Pancreas (tissue), 10 donors: ENCODE measurements around the gene TRAPPC1. TPM values are rescaled to one million over a fixed set of nuclear protein-coding genes. Genes with fewer than 3 reads are reported as not detected.

Experiments
- ATAC-seq, 4 donors: fragments of 200-7000 bp; cut with Tn5 transposase; one replicate each; pipeline versions ENCODE4 v1.8.0 to v1.9.1; 2020; ENCODE audit warnings: mild to moderate bottlenecking in 4 of 4, moderate library complexity in 4 of 4
- DNase-seq, 6 donors: peaks; one replicate each; pipeline ENCODE4 v3.0.0-alpha.2; 2020
- FAIRE-seq: peaks from 2 replicates; lab custom pipeline; 2012; peaks lifted over from hg19 to GRCh38; lab: Jason Lieb, UNC
- H3K27ac ChIP-seq, 4 donors: fragments of 200-600 bp; sonication (generic); 1 replicate in 3 of 4; 2 replicates in 1 of 4; pipeline versions ENCODE4 v1.5.0 to v1.8.0; 2020
- H3K27me3 ChIP-seq, 4 donors: fragments of 200-600 bp; one replicate each; pipeline ENCODE4 v1.8.0; 2021
- H3K36me3 ChIP-seq, 3 donors: fragments of 200-600 bp; sonication (generic) in 1 of 3; one replicate each; pipeline versions ENCODE4 v1.5.0 to v1.8.0; 2020 to 2021
- H3K4me1 ChIP-seq, 3 donors: fragments of 200-600 bp; one replicate each; pipeline ENCODE4 v1.8.0; 2021
- H3K4me3 ChIP-seq, 4 donors: fragments of 200-600 bp; sonication (generic) in 2 of 4; one replicate each; pipeline versions ENCODE4 v1.5.0 to v1.8.0; 2020 to 2021
- H3K9me3 ChIP-seq, 4 donors: fragments of 200-600 bp; one replicate each; pipeline ENCODE4 v1.8.0; 2021
- WGBS, 2 donors: extraction: QIAGEN DNeasy Blood & Tissue Kit; methylation state at CpG; one replicate each; pipeline ENCODE4 v1.1.7; 2013; 5-methylcytosine and 5-hydroxymethylcytosine counted together
- intact Hi-C, 3 donors: fragments of 100-400 bp; cut with DNase I; formaldehyde crosslinking; loops; one replicate each; pipeline versions ENCODE4 v1.11.1 to v1.14.2; 2022
- polyA plus RNA-seq, 2 donors: library from polyadenylated mRNA; stranded (reverse); fragments of 200-250 nt; gene quantifications; one replicate each; pipeline ENCODE4 v1.2.3, GENCODE V29; 2013
- total RNA-seq, 6 donors: library from RNA; stranded (reverse); fragmentation: NEBNext Ultra II Directional in 4 of 6; extraction: Animal tissue kit (Norgen Biotek cat#: 25700) in 4 of 6; gene quantifications; one replicate each; pipeline versions ENCODE4 v1.2.1 to v1.2.4, GENCODE V29; 2021 to 2023
- TF ChIP-seq, protein P1 (sequence below), 4 donors: fragments of 200-600 bp; sonication (generic) in 3 of 4; IDR thresholded peaks; one replicate each; pipeline versions ENCODE4 v1.5.0 to v1.8.0; 2021; ENCODE audit warnings: antibody characterized with exemption in 4 of 4
- donor health status: healthy with polysubstance abuse.
- donor health status: DM: no; HTN: no; CAD: no; lungs with moderate emphysema.
- donor health status: DM: no; HTN: no; CAD: no.
- donor health status: control.
- donor health status: control.
- donor health status: Bipolar disorder and iron deficiency.
- donor health status: DM: yes; HTN: yes; CAD: no.
- donor health status: DM: no; HTN: no; CAD: no.
- donor health status: DM: no; HTN: no; CAD: no.
- donor health status: DM: yes; HTN: yes; CAD: no.

Gene TRAPPC1
- total and polyA plus RNA-seq, 8 donors: 27.3 to 67.1 (median 49.1) TPM

DNA sequence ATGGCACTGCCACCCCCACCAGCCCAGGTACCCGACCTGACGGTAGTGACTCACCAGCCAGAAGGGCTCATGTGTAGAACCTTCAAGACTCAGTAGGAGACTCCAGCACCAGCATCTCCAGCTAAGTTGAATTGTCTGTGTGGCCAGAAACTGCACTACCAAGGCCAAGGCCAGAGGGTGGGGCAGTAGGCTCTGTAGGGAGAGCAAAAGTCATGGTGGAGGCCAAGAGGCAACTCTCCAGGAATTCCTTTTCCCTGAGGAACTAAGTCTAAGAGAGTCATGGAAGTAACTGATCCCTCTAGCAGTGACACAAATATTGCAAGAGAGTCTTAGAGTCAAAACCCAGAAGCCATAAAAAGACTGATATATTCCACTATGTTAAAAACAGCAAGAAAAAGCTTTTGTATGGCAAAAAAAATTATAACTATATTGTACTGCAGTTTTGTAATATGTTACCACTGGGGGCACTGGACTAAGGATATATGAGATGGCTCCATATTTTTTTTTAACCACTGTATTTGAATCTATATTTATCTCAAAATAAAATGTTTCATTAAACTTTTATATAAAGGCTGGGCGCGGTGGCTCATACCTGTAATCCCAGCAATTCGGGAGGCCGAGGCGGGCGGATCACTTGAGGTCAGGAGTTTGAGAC, 40.5 kb upstream of the TRAPPC1 start:
- no peak overlapping the region for H3K4me3 ChIP-seq
- H3K36me3 ChIP-seq: no peaks in the 10 kb centered on the region
- no peak overlapping the region for H3K27ac ChIP-seq
- intact Hi-C loops: no loop called here
- 93 to 96% methylated on average over 8 of the region's 8 CpGs for WGBS, 2 donors
- TF ChIP-seq, protein P1, sequence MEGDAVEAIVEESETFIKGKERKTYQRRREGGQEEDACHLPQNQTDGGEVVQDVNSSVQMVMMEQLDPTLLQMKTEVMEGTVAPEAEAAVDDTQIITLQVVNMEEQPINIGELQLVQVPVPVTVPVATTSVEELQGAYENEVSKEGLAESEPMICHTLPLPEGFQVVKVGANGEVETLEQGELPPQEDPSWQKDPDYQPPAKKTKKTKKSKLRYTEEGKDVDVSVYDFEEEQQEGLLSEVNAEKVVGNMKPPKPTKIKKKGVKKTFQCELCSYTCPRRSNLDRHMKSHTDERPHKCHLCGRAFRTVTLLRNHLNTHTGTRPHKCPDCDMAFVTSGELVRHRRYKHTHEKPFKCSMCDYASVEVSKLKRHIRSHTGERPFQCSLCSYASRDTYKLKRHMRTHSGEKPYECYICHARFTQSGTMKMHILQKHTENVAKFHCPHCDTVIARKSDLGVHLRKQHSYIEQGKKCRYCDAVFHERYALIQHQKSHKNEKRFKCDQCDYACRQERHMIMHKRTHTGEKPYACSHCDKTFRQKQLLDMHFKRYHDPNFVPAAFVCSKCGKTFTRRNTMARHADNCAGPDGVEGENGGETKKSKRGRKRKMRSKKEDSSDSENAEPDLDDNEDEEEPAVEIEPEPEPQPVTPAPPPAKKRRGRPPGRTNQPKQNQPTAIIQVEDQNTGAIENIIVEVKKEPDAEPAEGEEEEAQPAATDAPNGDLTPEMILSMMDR (IDR thresholded peaks at IDR 0.05): no peak
- no peaks in the 10 kb centered on the region for H3K9me3 ChIP-seq
- DNase-seq: no peak
- ATAC-seq: peak in 1 of 4 donors; percentile 20
- H3K27me3 ChIP-seq: no peaks in the 10 kb centered on the region
- no peaks in the 10 kb centered on the region for H3K4me1 ChIP-seq
- FAIRE-seq: no peak

DNA sequence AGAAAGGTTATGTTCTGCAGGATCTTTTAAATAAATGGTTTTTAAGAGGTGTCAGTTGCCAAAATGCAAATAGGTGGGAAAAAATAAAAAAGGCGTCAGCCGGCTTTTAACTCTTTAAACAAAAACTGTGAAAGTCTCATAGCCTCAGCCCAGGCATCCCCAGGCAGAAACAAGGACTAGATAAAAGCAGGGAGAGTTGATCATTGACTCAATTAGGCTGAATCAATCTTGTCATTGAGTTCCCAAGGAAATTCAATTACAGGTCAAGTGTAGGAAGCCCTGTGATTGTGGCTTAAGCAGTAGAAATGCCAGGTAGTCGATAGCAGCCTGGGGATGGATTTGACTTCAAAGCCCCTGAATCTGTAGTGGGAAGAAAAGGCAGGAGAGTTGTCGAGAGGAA, 39.9 kb upstream of the TRAPPC1 start:
- FAIRE-seq (no peak), ATAC-seq (no peak), DNase-seq (no peak)
- H3K36me3 ChIP-seq: no peaks in the 10 kb centered on the region
- H3K4me3 ChIP-seq: no peak overlapping the region
- TF ChIP-seq, protein P1 (IDR thresholded peaks at IDR 0.05): no peak
- H3K27ac ChIP-seq: no peak overlapping the region
- H3K9me3 ChIP-seq: no peaks in the 10 kb centered on the region
- intact Hi-C loops: no loop called here
- H3K4me1 ChIP-seq: no peaks in the 10 kb centered on the region
- WGBS, 2 donors: 66% methylated on average over 4 of the region's 4 CpGs
- no peaks in the 10 kb centered on the region for H3K27me3 ChIP-seq

DNA sequence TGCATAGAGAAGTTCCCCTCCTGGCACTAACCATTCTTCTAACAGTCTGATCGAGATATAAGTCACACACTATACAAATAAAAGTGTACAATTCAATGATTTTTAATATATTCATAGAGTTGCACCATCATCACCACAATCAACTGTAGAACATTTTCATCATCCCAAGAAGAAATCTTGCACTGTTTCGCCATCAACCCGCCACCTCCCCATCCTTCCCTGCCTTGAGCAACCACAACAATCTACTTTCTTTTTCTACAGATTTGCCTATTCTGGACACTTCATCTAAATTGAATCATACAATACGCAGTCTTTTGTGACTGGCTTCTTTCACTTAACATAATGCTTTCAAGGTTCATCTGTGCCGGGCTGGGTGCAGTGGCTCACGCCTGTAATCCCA, 37.7 kb upstream of the TRAPPC1 start:
- Histone ChIP-seq H3K4me1 (no peaks in the 10 kb centered on the region), H3K36me3 (no peaks in the 10 kb centered on the region), H3K27ac (no peak overlapping the region), H3K27me3 (no peaks in the 10 kb centered on the region), H3K9me3 (no peaks in the 10 kb centered on the region), H3K4me3 (no peak overlapping the region)
- WGBS, 2 donors: 80 to 88% methylated on average over 6 of the region's 6 CpGs
- intact Hi-C loops: no loop called here
- DNase-seq: no peak
- TF ChIP-seq, protein P1 (IDR thresholded peaks at IDR 0.05): no peak
- no peak for FAIRE-seq
- ATAC-seq: no peak

DNA sequence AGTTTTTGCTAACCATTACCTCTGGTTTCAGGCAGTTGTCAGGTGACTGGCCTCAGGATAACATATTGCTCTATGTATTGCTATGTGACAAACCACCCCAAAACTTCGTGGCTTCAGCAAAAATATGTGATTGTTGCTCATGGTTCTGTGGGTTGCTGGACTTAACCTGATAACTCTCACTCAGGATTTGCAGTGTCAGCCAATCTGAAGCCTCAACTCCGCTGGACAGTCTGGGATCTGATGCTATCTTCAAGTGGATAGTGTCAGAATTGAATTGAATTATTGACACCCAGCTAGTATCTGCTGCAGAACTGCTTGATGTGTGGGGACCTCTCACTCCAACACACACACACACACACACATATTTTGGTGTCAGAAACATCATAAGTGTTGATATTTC, 36.0 kb upstream of the TRAPPC1 start:
- FAIRE-seq (no peak), DNase-seq (no peak), ATAC-seq (no peak)
- Histone ChIP-seq H3K27me3 (no peaks in the 10 kb centered on the region), H3K4me1 (no peaks in the 10 kb centered on the region), H3K4me3 (no peak overlapping the region), H3K9me3 (no peaks in the 10 kb centered on the region), H3K36me3 (no peaks in the 10 kb centered on the region), H3K27ac (no peak overlapping the region)
- intact Hi-C loops: no loop called here
- WGBS, 2 donors: 50 to 56% methylated on average over 2 of the region's 2 CpGs
- TF ChIP-seq, protein P1 (IDR thresholded peaks at IDR 0.05): no peak

DNA sequence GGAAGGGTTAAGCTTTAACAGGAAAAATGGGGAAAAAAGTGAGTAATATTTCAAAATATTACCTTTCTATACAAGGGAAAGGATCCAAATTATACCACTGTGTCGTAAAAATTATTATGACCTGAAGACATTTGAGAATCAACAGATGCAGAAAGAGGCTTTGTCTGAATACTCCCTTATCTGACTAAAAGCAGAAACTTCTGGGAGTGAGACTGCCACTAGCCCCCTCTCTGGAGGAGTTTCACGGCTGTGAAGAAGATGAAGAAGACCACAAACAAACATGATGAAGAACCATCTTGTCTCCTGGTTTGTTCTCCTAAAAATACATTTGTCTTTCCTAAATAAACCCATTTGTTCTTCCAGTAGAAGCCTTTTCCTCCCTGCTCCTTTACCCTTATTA, 29.7 kb upstream of the TRAPPC1 start:
- intact Hi-C loops: no loop called here
- ATAC-seq: no peak
- no peak for DNase-seq
- TF ChIP-seq, protein P1 (IDR thresholded peaks at IDR 0.05): no peak
- no peak for FAIRE-seq
- Histone ChIP-seq H3K27ac (no peak overlapping the region), H3K9me3 (no peaks in the 10 kb centered on the region), H3K36me3 (no peaks in the 10 kb centered on the region), H3K4me1 (no peaks in the 10 kb centered on the region), H3K4me3 (no peak overlapping the region), H3K27me3 (peaks cover 0 to 6% (median 2%) of the 10 kb centered on the region in 4 donors)
- WGBS, 2 donors: 28 to 31% methylated on average over 2 of the region's 2 CpGs
